ENCODE measurements around the gene OSBPL5.
A peak's percentile ranks its signal among the peaks of the same experiment; 100 is the strongest.
"Not testable (repeated sequence)": the region's sequence is repeated elsewhere in the genome, so short reads cannot be mapped to it uniquely, and the experiment has no call there.

Gene OSBPL5

DNA sequence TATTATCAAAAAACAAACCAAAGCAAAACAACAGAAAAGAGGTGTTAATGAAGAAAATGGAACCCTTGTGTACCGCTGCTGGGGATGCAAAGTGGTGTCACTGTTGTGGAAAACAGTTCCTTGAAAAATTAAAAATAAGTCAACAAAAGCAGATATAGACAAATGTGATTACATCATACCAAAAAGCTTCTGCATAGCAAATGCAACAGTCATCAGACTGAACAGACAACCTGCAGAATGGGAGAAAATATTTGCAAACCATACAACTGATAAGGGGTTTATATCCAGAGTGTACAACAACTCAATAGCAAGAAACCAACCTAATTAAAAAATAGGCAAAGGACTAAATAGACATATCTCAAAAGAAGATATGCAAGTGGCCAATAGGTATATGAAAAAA lies 85.0 kb downstream of the OSBPL5 start:
- no peak for DNase-seq

DNA sequence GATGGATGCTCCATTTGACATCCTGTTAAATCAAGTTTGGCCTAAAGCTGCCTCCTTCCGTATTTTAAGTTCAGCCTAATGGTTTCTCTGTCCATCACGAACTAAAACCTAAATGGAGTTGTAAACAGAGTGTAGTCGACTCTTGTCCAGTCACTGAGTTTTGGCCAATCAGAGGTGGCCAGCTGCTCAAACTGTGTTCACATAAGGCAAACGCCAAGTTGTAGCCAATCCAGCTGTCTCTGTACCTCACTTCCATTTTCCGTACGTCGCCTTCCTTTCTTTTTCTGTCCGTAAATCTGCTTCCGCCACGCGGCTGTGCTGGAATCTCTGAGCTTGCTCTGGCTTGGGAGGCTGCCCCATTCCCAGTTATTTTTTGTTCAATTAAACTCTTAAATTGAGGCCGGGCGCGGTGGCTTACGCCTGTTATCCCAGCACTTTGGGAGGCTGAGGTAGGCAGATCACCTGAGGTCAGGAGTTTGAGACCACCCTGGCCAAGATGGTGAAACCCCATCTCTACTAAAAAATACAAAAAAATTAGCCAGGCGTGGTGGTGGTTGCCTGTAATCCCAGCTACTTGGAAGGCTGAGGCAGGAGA lies 87.2 kb downstream of the OSBPL5 start:
- no peak for DNase-seq

DNA sequence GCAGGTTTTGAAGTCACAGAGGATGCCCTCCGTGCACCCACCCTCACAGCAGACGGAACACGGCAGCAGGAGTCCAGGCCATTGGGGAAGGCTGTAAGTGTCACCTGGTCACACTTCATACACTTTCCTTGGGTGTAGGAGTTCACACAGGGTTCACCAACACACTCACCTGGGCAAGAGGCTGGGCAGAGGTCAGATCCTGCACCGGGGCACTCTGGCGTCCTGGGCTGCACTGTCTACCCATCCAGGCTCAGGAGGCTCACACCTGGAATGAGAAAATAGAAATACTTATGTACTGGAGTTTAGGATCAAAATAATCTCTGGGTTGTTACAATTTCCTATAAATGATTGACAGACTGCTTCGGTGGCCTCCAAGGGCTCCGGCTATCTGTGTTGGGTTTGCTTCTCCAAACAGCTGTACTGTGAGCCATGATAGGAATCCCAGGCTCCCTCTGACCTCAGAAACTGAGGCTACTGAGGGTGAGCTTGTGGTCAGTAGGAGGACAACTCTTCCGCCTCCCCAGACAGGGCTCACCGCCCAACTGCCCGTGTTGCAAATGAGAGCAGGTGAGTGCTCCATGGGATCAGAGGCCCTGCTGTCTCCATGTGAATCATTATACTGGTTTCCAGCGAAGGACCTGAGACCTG lies 87.8 kb downstream of the OSBPL5 start:
- no peak for DNase-seq

DNA sequence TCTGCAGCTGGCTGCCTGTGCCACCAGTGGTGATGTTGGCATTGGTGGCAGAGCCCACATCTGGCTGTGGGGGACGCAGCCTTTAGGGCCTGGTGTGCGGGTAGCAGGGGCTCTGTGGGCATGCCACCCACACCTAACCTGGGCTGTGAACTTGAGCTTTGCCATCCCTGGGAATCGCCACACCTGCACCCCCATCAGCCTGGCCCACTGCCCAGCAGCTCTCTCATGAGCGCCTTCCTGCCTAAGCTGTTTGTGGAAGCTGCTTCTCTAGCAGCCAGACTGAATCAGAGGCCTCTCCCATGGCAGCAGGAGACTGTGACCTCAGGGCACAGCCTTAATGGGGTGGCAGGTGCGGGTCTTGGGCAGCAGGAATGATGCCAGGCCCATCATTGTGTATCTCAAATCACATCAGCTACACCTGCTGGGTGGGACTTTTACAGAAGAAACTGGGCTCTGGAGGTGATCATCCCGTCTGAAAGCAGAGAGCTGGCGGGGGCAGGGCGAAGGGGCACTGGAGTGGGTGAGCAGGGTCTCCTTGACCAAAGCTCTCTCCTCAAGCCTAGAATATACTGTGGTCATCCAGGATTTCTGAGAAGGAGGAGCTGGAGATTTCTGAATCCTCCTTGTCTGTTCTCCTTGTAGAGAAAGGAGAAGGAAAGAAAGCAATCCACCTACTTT lies 90.1 kb downstream of the OSBPL5 start:
- DNase-seq, result peak; percentile 75

DNA sequence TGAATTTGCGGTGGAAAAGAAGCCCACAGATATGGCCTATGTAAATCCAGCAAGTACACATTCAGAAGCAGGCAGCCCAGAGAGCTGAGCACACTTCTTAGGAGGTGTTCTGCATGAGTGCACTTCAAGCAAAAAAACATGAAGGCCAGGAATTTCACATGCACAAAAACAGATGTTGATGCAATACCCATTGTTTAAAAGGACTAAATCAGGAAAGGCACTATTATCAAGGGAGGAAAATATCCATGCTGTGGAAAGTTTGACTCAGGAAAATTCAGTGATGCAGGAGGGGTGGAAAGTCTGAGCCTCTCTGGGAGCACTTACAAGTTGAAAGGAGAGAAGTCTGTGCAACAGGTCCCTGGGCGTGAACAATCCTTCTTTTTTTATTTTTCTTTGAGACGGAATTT lies 92.1 kb downstream of the OSBPL5 start:
- DNase-seq, result no peak

DNA sequence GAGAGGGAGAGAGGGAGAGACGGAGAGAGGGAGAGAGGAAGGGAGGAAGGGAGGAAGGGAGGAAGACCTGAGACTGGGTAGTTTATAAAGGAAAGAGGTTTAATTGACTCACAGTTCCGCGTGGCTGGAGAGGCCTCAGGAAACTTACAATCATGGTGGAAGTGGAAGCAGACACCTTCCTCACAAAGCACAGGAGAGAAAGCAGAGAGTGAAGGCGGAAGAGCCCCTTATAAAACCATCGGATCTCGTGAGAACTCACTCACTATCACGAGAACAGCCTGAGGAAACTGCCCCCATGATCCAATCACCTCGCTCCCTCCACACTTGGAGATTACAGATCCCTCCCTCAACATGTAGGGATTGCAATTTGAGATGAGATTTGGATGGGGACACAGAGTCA lies 95.7 kb downstream of the OSBPL5 start:
- DNase-seq, result no peak

DNA sequence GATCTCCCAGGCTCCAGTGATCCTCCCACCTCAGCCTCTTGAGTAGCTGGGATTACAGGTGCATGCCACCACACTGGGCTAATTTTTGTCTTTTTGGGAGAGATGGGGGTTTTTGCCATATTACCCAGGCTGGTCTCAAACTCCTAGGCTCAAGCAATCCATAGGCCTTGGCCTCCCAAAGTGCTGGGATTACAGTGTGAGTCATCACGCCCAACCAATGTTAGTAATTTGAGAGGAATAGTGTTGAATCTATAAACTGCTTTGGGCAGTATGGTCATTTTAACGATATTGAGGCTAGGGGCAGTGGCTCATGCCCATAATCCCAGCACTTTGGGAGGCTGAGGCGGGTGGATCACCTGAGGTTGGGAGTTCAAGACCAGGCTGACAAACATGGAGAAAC lies 98.8 kb downstream of the OSBPL5 start:
- not testable (repeated sequence) for DNase-seq

DNA sequence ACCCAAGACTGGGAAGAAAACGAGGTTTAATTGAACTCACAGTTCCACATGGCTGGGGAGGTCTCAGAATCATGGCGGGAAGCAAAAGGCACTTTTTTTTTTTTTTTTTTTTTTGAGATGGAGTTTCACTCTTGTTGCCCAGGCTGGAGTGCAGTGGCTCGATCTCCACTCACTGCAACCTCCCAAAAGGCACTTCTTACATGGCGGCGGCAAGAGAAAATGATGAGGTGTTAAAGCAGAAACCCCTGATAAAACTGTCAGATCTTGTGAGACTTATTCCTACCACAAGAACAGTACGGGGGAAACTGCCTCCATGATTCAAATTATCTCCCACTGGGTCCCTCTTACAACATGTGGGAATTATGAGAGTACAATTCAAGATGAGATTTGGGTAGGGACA lies 100.4 kb downstream of the OSBPL5 start:
- DNase-seq, result not testable (repeated sequence)

DNA sequence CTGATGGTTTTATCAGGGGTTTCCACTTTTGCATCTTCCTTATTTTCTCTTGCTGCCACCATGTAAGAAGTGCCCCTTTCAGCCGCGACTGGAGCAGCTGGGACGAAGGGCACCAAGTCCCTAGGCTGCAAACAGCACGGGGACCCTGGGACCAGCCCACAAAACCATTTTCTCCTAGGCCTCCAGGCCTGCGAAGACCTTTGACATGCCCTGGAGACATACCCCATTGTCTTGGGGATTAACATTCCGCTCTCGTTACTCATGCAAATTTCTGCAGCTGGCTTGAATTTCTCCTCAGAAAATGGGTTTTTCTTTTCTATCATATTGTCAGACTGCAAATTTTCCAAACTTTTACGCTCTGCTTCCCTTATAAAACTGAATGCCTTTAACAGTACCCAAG lies 101.2 kb downstream of the OSBPL5 start:
- DNase-seq, result not testable (repeated sequence)

DNA sequence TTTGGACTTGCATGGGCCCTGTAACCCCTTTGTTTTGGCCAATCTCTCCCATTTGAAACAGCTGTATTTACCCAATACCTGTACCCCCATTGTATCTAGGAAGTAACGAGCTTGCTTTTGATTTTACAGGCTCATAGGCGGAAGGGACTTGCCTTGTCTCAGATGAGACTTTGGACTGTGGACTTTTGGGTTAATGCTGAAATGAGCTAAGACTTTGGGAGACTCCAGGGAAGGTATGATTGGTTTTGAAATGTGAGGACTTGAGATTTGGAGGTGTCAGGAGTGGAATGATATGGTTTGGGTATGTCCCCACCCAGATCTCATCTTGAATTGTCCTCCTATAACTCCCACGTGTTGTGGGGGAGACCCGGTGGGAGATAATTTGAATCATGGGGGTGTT lies 101.7 kb downstream of the OSBPL5 start:
- DNase-seq, result not testable (repeated sequence)

DNA sequence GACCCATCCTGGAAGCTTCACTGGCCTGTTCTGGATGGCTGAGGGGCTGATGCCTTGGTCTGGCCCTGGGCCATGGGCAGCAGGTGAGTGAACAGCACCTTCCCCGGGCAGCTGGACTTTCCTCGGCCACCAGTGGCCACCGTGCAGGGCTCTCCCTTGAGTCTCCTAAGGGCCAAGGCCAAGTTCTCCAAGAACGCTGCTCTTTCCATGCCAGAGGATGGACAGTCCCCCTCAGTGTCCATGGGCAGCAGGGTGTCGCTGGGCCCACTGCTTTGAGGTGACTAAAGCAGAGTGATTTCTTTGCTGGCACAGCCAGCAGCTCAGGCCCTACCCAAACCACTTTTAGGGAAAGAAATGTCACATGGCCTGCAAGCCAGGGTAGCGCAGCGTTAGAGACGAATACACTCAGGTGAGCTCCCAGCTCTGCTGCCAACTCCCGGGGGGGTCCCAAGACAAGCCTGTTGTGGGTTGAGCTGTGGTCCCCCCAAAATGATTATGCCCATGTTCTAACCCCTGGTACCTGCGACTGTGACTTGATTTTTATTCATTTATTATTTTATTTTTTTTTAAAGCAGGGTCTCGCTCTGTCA lies 104.6 kb downstream of the OSBPL5 start:
- DNase-seq, result no peak

DNA sequence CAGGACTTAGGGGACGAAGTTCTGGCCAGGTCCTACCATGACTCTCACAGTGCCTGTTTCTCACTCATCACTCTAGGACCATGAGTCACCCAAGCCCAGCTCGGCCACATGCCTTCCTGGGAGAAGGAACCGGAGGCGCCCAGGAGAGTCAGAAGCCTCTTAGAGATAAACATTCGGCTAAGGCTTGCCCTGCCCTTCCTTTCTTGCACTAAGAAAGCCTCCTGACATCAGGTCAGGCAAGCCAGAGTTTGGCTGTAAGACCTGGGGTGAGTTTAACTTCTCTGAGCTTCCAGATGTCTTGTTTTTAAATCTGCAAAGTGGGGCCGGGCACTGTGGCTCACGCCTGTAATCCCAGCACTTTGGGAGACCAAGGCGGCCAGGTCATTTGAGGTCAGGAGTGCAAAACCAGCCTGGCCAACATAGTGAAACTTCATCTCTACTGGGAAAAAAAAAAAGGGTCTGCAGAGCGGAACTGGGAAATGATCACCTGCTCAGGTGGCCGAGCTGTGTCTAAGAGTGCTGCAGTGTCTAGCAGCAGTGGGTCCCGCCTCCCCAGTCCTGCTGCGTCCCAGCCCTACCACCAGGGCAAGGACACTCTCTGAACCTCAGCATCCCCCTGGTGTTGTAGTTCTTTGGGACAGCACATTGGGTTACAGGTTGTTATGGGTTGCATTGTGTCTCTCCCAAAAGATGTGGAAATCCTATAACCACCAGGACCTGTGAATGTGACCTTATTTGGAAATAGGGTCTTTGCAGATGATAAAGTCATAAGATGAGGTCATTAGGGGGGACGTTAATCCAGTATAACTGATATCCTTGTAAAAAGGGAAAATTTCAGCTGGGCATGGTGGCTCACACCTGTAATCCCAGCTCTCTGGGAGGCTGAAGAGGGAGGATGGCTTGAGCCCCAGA lies 106.1 kb downstream of the OSBPL5 start:
- no peak for DNase-seq

DNA sequence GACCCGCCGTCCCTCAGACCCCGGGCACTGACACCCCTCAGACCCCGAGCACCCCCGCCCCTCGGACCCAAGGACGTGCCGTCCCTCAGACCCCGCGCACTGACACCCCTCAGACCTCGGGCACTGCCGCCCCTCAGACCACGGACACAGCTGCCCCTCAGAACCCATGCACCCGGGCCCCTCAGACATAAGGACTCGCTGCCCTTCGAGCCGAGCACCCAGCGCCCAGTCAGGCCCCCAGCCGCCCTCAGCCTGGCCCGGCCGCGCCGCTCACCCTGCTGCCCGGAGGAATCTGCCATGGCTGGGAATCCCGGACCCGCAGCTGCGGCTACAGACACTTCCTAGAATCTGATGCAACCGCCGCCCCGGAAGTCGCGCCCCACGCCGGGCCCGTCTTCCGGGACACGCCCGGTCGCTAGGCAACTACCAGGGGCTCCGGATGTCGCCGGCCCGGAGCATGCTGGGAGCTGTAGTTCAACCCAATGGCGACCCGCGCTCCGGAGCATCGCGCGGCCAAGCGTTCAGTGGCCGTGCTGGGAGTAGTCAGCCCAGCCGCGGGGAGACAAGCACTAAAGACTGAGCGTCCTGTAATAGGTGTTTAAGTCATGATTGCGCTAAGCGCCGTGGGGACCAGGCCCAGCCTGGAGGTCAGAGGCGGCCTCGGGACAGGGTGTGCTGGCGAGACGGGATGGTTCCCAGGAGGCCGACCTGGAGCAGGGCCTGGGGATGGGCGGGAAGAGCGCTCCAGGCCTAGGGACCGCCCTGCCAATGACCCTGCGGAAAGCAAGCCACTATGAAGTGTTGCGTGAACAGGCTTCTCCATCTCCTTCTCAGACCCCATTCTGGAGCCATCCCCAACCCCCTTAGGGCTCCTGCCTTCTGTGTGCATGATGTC lies 107.8 kb downstream of the OSBPL5 start, which contains the start of gene CARS1:
Gene CARS1, minus strand, starts transcription at position 355 of the 895 bp plus-strand sequence. Its CDS starts 56 bp downstream, at position 299.
- DNase-seq, result peak; percentile 87

DNA sequence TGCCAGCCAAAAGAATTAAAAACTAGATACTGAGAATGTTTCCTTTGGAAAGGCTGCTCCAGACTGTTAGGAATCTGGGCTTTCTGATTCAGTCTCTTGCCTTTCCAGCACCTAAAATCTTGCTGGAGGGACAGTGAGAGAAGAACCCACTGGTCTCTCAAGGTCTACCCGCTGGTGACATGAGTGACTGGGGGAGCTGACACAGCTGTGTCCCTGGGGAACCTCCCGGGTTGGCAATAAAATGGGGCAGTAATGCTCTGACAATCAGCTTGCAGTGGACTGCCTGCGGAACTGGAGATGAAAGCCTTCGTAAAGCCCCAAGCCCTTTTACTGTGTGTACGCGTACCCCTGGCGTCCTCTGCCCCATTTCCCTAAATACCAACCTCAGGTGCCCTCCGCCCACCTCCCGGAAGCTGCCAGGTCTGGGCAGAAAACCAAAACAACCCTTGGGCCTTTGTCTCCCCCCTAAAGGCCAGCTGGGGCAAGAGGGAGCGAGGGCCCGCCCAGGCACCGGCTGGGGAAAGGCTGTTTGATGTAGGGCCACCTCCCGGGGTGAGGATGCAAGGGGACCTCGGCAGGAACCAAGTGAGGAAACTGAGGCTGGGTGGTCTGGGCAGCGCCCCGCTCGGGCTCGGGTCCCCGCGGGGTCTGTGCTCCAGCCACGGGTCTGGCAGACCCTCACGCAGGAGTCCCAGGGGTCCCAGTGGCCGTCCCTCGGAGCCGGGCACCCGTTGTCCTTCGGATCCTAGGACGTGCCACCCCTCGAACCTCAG lies 108.6 kb downstream of the OSBPL5 start:
- peak; percentile 28 for DNase-seq

DNA sequence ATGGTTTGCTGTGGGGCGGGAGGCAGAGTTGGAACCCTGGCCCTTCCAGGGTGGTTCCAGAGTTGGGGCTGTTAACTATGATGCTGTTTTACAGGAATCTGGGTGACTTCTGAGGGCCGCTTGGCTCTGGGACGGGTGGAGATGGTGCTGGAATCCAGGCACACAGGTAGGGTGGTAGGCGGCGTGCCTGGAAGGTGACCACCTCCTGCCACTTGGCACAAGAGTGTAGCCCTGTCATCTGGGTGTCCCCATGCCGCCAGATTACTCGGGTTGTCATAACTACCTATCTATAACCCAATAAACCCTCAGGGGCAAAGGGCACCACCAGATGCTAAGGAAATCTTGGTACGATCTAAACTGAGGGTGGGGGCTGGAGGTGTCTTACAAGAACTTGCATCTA lies 109.2 kb downstream of the OSBPL5 start:
- no peak for DNase-seq

DNA sequence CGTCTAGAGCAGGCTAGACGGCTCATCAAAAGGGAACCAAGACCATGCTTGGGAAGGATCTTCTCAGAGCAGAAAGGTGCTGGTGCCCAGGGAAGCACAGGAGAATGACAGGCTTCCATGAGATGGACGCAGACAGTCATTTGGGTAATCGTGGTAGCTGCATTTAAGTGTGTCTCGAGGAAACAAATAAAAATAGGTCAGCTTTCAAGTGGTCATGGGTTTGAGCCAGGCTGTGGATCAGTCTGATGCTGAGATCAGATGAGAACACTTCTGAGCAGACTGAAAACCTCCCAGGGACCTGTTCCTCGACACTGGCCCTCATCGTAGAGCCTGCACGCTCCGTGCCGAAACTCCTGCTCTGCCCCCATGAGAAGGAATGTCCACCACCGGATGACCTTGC lies 112.5 kb downstream of the OSBPL5 start:
- no peak for DNase-seq

DNA sequence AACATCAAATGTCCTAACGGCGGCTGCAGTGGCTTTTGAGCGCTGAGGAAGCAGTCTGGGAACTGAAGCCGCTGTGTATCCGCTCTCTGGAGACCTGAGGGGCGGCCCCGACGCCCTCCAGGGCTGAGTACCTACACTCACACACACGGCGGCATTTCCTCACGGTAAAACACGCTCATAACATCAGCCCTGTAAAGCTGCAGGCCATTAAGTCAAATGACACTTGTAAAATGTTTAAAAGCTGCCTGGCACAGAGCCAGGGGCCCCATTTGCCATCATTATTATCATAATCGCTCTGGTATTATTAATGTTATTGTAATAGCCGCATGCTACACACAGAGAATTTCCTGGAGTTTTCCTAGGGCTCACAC lies 113.0 kb downstream of the OSBPL5 start:
- DNase-seq, result peak; percentile 2

DNA sequence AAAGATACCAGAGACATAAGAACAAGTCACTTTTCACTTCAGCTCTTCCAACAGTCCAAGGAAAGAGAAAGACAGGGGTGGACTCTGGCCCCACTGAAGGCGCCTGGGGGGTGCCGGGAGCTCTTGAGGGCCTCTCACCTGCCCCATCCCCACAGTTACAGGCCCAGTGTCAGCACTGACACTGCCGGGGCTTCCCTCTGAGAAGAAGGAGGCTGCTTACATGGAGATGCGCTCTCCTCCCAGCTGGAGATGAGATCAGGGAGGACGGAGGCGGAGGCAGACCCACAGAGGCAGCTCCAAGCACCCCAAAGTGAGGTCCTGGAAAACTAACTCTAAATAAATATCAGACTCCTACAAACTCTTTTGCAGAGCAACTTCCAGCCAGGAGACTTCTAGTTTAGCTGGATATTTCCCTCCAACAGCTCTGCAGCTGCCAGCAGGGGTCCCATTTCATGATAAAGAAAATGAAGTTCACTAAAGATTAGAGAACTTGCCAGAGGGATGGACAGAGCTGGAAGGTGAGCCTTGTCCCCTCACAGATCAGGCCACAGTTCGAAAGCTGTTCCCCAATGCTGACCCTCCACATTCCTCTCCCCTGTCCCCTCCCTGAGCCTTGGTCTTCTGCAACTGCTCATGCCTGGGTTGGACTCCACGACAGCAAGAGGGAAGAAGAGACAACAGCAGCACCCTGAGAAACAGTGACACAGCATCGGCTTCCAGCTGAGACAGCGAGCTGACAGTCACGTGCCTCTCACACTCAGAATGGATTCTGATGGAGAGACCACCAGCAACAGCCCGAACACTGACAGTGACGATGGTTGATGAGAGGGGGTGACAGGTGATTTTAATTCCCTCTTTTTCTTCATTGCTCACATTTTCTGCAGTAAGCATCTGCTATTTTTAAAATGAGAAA lies 113.7 kb downstream of the OSBPL5 start:
- DNase-seq, result no peak

DNA sequence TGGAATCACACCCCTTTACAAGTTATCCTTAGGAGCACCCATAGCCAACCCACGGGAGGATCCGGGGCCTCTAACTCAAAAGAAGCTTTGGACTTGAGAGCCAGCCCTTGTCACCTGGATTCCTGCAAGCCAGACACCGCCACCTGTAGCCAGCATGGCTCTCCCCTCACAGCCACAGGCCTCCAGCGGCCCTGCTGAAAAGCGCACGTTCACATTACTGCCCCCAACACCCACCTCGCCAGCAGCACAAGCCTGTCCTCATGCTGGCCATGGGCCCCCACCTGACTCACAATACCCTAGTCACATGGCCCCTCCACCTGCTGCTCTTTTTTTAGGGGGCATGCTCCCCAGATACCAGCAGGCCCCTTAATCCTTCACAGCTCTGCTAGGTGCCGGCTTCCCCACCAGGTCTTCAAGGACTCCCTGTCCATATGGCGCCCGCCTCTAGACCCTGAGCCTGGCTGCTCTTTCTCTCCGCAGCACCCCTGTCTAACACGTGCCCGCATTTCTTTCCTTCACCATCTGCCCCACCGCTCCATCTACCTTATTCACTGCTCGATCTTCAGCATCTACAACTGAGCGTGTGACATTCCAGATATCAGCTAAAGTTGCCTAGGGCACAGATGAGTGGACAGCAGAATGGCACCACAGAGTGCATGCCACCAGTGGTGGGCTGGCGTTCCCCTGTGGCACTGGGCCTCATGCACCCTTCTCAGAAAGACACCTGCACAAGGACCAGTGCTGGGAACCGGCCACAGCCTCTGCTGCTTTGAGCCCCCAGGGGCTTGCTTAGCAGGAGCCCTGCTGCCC lies 114.5 kb downstream of the OSBPL5 start:
- DNase-seq, result no peak
